GM23338 (cell line): Measurements from ENCODE around the gene MYO9B. TPM values are rescaled to one million over a fixed set of nuclear protein-coding genes. Genes with fewer than 3 reads are reported as not detected.

Source experiments
- ATAC-seq: fragments of 200-7000 bp; cut with Tn5 transposase; 3 replicates; pipeline ENCODE4 v1.9.1; 2020
- DNase-seq: peaks from one replicate; pipeline ENCODE4 v3.0.0-alpha.2; 2015; ENCODE audit warnings: low spot score
- H2AFZ ChIP-seq: fragments of 200-600 bp; sonication (generic); 2 replicates; pipeline ENCODE4 v1.8.0; 2016; ENCODE audit warnings: antibody characterized with exemption, mild to moderate bottlenecking, moderate library complexity
- H3F3A ChIP-seq: fragments of 200-600 bp; sonication (generic); replicated peaks from 2 replicates; pipeline ENCODE4 v1.8.0; 2017; ENCODE audit warnings: antibody characterized with exemption, mixed run types, low read depth
- H3K27ac ChIP-seq: fragments of 200-600 bp; sonication (generic); 2 replicates; pipeline ENCODE4 v1.6.1; 2016; ENCODE audit warnings: low read depth
- H3K27me3 ChIP-seq: fragments of 200-600 bp; sonication (generic); 2 replicates; pipeline ENCODE4 v1.8.0; 2016; ENCODE audit warnings: mild to moderate bottlenecking, mixed run types, moderate library complexity; ENCODE audit not compliant: insufficient read depth
- H3K36me3 ChIP-seq: fragments of 200-600 bp; sonication (generic); 2 replicates; pipeline ENCODE4 v1.8.0; 2016; ENCODE audit warnings: mild to moderate bottlenecking; ENCODE audit not compliant: insufficient read depth
- H3K4me1 ChIP-seq: fragments of 200-600 bp; sonication (generic); 2 replicates; pipeline ENCODE4 v1.8.0; 2016; ENCODE audit warnings: mild to moderate bottlenecking, moderate library complexity; ENCODE audit not compliant: insufficient read depth
- H3K4me2 ChIP-seq: fragments of 200-600 bp; sonication (generic); 2 replicates; pipeline ENCODE4 v1.7.1; 2017; ENCODE audit warnings: mixed run types
- H3K4me3 ChIP-seq: fragments of 200-600 bp; sonication (generic); 2 replicates; pipeline ENCODE4 v1.6.1; 2016; ENCODE audit warnings: mixed run types
- H3K79me2 ChIP-seq: fragments of 200-600 bp; sonication (generic); replicated peaks from 2 replicates; pipeline ENCODE4 v1.8.0; 2017; ENCODE audit warnings: mild to moderate bottlenecking; ENCODE audit not compliant: insufficient read depth
- H3K9me2 ChIP-seq: fragments of 200-600 bp; sonication (generic); 2 replicates; pipeline ENCODE4 v1.8.0; 2017; ENCODE audit not compliant: insufficient read depth
- H4K20me1 ChIP-seq: fragments of 200-600 bp; sonication (generic); replicated peaks from 2 replicates; pipeline ENCODE4 v1.8.0; 2017; ENCODE audit warnings: mild to moderate bottlenecking; ENCODE audit not compliant: insufficient read depth
- H3K27ac Mint-ChIP-seq: 2 replicates; pipeline ENCODE4 v1.8.0; 2020; ENCODE audit warnings: inconsistent platforms, mild to moderate bottlenecking, moderate library complexity, mixed read lengths
- H3K27me3 Mint-ChIP-seq: 3 replicates; pipeline ENCODE4 v1.8.0; 2022; ENCODE audit warnings: low read depth, mild to moderate bottlenecking, moderate library complexity, mixed read lengths, inconsistent platforms; ENCODE audit not compliant: insufficient read depth, poor library complexity
- H3K36me3 Mint-ChIP-seq: 3 replicates; pipeline ENCODE4 v1.8.0; 2021; ENCODE audit warnings: low read depth, mild to moderate bottlenecking, inconsistent platforms, moderate library complexity, mixed read lengths
- H3K4me1 Mint-ChIP-seq: 3 replicates; pipeline ENCODE4 v1.8.0; 2020; ENCODE audit warnings: mild to moderate bottlenecking, inconsistent platforms, mixed read lengths
- H3K4me3 Mint-ChIP-seq: 3 replicates; pipeline ENCODE4 v1.8.0; 2021; ENCODE audit warnings: moderate library complexity, mild to moderate bottlenecking, inconsistent platforms, mixed read lengths
- H3K9me3 Mint-ChIP-seq: 3 replicates; pipeline ENCODE4 v1.8.0; 2020; ENCODE audit warnings: moderate library complexity, mild to moderate bottlenecking, inconsistent platforms, mixed read lengths
- CREB1 ChIP-seq: fragments of 250-450 bp; sonication (Bioruptor Pico); IDR thresholded peaks from 2 replicates; pipeline ENCODE4 v1.5.0; 2020; ENCODE audit warnings: low read depth, mild to moderate bottlenecking, moderate library complexity
- ETS1 ChIP-seq: IDR thresholded peaks from 2 replicates; pipeline ENCODE4 v1.6.1; 2016; ENCODE audit warnings: antibody characterized with exemption
- EZH2 ChIP-seq: fragments of 200-600 bp; sonication (generic); IDR thresholded peaks from one replicate; pipeline ENCODE4 v1.8.0; 2017; ENCODE audit warnings: antibody characterized with exemption, mild to moderate bottlenecking, low read depth; ENCODE audit not compliant: unreplicated experiment
- EZH2phosphoT487 ChIP-seq: fragments of 200-600 bp; sonication (generic); IDR thresholded peaks from one replicate; pipeline ENCODE4 v1.8.1; 2018; ENCODE audit warnings: antibody characterized with exemption; ENCODE audit not compliant: unreplicated experiment
- JUNB ChIP-seq: IDR thresholded peaks from one replicate; pipeline ENCODE4 v1.6.1; 2016; ENCODE audit warnings: antibody characterized with exemption; ENCODE audit not compliant: unreplicated experiment
- NANOG ChIP-seq: IDR thresholded peaks from 2 replicates; pipeline ENCODE4 v1.6.1; 2016; ENCODE audit warnings: antibody characterized with exemption, borderline replicate concordance
- POLR2AphosphoS5 ChIP-seq: IDR thresholded peaks from 2 replicates; pipeline ENCODE4 v1.6.1; 2016; ENCODE audit warnings: antibody characterized with exemption, low read depth
- STAT1 ChIP-seq: IDR thresholded peaks from one replicate; pipeline ENCODE4 v1.6.1; 2016; ENCODE audit warnings: antibody characterized with exemption; ENCODE audit not compliant: unreplicated experiment
- ZNF114 ChIP-seq: fragments of 250-450 bp; sonication (Bioruptor Pico); IDR thresholded peaks from 2 replicates; pipeline ENCODE4 v1.5.0; 2020; ENCODE audit warnings: mild to moderate bottlenecking, moderate library complexity
- polyA plus RNA-seq: library from polyadenylated mRNA; unstranded; fragments of >200 nt; fragmentation: Nextera tagmentation; extraction: Ambion mirVana; gene quantifications from 2 replicates; pipeline ENCODE4 v1.2.1, GENCODE V29; 2016
- total RNA-seq: library from RNA; depleted of rRNA; stranded (reverse); fragments of >200 nt; shearing (Covaris generic); gene quantifications from 2 replicates; pipeline ENCODE4 v1.2.3, GENCODE V29; 2014
- TF ChIP-seq, protein P1 (sequence below): IDR thresholded peaks from one replicate; pipeline ENCODE4 v1.6.1; 2018; ENCODE audit warnings: antibody characterized with exemption; ENCODE audit not compliant: unreplicated experiment
- TF ChIP-seq, protein P2 (sequence below): fragments of 250-450 bp; sonication (Bioruptor Pico); IDR thresholded peaks from 2 replicates; pipeline ENCODE4 v1.5.0; 2020; ENCODE audit warnings: mild to moderate bottlenecking, moderate library complexity

The MYO9B gene
- total and polyA plus RNA-seq, 2 experiments from 2014 or later = 28.7 to 61.3 TPM

DNA sequence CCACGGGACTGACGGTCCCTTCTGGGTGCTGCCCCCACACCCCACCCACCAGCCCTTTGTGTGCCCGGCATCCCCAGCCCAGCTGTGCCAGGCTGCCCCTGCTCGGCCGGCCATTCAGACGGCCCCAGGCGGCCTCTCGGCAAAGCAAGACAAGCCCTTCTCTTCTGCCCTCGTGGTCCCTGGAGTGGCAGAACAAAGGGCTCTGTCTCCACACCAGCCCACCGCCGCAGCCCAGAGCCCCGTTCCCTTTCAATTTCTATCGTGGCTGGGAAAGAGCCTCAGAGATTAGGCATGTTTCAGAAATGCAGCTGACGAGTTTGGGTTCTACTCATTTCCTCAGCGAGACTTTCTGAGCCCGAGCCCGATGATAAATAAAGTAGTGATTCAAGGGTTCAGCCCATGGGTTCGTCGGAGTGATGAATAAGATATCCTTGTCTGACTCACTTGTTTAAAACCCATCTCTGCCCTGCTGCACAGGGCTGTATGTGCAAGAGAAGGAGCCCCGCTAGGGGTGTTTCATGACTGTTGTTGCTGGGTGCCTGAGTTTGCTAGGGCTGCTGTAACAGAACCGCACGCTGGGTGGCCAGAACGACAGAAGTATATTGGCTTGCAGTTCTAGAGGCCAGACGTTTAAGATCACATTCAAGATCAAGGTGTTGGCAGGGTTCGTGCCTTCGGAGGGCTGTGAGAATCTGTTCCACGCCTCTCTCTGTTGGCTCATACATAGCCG lies 4.3 kb downstream of the MYO9B start:
- peaks cover 87% of the 10 kb centered on the region for H3K79me2 ChIP-seq
- peaks cover 43% of the 10 kb centered on the region for H4K20me1 ChIP-seq
- H3K4me1 Mint-ChIP-seq = peaks cover 33% of the 10 kb centered on the region
- peaks cover 4% of the 10 kb centered on the region; the same call in 1 of the 3 replicates for H3K36me3 Mint-ChIP-seq
- no peaks in the 10 kb centered on the region for H3K36me3 ChIP-seq
- H3K27me3 ChIP-seq = no peaks in the 10 kb centered on the region
- H3K4me3 Mint-ChIP-seq = no peak overlapping the region; the same call in 2 of the 3 replicates
- peak overlapping the region; percentile 38; the same call in 1 of the 2 replicates for H3K4me2 ChIP-seq
- no peak for TF ChIP-seq EZH2
- TF ChIP-seq, protein P1, sequence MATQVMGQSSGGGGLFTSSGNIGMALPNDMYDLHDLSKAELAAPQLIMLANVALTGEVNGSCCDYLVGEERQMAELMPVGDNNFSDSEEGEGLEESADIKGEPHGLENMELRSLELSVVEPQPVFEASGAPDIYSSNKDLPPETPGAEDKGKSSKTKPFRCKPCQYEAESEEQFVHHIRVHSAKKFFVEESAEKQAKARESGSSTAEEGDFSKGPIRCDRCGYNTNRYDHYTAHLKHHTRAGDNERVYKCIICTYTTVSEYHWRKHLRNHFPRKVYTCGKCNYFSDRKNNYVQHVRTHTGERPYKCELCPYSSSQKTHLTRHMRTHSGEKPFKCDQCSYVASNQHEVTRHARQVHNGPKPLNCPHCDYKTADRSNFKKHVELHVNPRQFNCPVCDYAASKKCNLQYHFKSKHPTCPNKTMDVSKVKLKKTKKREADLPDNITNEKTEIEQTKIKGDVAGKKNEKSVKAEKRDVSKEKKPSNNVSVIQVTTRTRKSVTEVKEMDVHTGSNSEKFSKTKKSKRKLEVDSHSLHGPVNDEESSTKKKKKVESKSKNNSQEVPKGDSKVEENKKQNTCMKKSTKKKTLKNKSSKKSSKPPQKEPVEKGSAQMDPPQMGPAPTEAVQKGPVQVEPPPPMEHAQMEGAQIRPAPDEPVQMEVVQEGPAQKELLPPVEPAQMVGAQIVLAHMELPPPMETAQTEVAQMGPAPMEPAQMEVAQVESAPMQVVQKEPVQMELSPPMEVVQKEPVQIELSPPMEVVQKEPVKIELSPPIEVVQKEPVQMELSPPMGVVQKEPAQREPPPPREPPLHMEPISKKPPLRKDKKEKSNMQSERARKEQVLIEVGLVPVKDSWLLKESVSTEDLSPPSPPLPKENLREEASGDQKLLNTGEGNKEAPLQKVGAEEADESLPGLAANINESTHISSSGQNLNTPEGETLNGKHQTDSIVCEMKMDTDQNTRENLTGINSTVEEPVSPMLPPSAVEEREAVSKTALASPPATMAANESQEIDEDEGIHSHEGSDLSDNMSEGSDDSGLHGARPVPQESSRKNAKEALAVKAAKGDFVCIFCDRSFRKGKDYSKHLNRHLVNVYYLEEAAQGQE = no peak
- H3K27ac Mint-ChIP-seq = no peak overlapping the region
- ATAC-seq = no peak; the same call in 2 of the 3 replicates
- peak overlapping the region; percentile 26; the same call in 1 of the 2 replicates for H3K27ac ChIP-seq
- H3K27me3 Mint-ChIP-seq = peaks cover 11% of the 10 kb centered on the region
- H3K9me3 Mint-ChIP-seq = no peaks in the 10 kb centered on the region
- H3K9me2 ChIP-seq = no peaks in the 10 kb centered on the region
- H3K4me1 ChIP-seq = no peaks in the 10 kb centered on the region; the same call in 1 of the 2 replicates
- no peak overlapping the region for H3K4me3 ChIP-seq
- DNase-seq = no peak
- H2AFZ ChIP-seq = no peak overlapping the region
- H3F3A ChIP-seq = peaks cover 3% of the 10 kb centered on the region; the same call in 1 of the 2 replicates

DNA sequence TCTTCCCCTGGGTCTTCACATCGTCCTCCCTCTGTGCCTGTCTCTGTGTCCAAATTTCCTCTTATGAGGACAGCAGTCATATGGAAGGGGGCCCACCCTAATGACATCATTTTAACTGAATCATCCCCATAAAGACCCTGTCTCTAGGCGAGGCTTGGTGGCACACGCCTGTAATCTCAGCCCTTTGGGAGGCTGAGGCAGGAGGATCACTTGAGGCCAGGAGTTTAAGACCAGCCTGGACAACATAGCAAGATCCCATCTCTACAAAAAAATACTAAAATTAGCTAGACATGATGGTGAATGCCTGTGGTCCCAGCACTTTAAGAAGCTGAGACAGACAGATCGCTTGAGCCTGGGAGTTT lies 4.8 kb downstream of the MYO9B start:
- no peak for DNase-seq
- Histone ChIP-seq H4K20me1 (peaks cover 48% of the 10 kb centered on the region), H3K36me3 (no peaks in the 10 kb centered on the region), H2AFZ (no peak overlapping the region), H3K27ac (no peak overlapping the region), H3K4me3 (no peak overlapping the region), H3K4me2 (no peak overlapping the region), H3K79me2 (peaks cover 92% of the 10 kb centered on the region), H3F3A (peaks cover 3% of the 10 kb centered on the region; the same call in 1 of the 2 replicates), H3K4me1 (no peaks in the 10 kb centered on the region; the same call in 1 of the 2 replicates), H3K9me2 (no peaks in the 10 kb centered on the region), H3K27me3 (no peaks in the 10 kb centered on the region)
- H3K4me1 Mint-ChIP-seq = peaks cover 32% of the 10 kb centered on the region
- H3K36me3 Mint-ChIP-seq = 0 out of 3 replicates have a peak, but pooled peaks cover 4% of the 10 kb centered on the region
- no peak overlapping the region; the same call in 2 of the 3 replicates for H3K4me3 Mint-ChIP-seq
- H3K27me3 Mint-ChIP-seq = peaks cover 12% of the 10 kb centered on the region
- no peak for ATAC-seq
- no peak overlapping the region for H3K27ac Mint-ChIP-seq
- H3K9me3 Mint-ChIP-seq = no peaks in the 10 kb centered on the region
- TF ChIP-seq, protein P2, sequence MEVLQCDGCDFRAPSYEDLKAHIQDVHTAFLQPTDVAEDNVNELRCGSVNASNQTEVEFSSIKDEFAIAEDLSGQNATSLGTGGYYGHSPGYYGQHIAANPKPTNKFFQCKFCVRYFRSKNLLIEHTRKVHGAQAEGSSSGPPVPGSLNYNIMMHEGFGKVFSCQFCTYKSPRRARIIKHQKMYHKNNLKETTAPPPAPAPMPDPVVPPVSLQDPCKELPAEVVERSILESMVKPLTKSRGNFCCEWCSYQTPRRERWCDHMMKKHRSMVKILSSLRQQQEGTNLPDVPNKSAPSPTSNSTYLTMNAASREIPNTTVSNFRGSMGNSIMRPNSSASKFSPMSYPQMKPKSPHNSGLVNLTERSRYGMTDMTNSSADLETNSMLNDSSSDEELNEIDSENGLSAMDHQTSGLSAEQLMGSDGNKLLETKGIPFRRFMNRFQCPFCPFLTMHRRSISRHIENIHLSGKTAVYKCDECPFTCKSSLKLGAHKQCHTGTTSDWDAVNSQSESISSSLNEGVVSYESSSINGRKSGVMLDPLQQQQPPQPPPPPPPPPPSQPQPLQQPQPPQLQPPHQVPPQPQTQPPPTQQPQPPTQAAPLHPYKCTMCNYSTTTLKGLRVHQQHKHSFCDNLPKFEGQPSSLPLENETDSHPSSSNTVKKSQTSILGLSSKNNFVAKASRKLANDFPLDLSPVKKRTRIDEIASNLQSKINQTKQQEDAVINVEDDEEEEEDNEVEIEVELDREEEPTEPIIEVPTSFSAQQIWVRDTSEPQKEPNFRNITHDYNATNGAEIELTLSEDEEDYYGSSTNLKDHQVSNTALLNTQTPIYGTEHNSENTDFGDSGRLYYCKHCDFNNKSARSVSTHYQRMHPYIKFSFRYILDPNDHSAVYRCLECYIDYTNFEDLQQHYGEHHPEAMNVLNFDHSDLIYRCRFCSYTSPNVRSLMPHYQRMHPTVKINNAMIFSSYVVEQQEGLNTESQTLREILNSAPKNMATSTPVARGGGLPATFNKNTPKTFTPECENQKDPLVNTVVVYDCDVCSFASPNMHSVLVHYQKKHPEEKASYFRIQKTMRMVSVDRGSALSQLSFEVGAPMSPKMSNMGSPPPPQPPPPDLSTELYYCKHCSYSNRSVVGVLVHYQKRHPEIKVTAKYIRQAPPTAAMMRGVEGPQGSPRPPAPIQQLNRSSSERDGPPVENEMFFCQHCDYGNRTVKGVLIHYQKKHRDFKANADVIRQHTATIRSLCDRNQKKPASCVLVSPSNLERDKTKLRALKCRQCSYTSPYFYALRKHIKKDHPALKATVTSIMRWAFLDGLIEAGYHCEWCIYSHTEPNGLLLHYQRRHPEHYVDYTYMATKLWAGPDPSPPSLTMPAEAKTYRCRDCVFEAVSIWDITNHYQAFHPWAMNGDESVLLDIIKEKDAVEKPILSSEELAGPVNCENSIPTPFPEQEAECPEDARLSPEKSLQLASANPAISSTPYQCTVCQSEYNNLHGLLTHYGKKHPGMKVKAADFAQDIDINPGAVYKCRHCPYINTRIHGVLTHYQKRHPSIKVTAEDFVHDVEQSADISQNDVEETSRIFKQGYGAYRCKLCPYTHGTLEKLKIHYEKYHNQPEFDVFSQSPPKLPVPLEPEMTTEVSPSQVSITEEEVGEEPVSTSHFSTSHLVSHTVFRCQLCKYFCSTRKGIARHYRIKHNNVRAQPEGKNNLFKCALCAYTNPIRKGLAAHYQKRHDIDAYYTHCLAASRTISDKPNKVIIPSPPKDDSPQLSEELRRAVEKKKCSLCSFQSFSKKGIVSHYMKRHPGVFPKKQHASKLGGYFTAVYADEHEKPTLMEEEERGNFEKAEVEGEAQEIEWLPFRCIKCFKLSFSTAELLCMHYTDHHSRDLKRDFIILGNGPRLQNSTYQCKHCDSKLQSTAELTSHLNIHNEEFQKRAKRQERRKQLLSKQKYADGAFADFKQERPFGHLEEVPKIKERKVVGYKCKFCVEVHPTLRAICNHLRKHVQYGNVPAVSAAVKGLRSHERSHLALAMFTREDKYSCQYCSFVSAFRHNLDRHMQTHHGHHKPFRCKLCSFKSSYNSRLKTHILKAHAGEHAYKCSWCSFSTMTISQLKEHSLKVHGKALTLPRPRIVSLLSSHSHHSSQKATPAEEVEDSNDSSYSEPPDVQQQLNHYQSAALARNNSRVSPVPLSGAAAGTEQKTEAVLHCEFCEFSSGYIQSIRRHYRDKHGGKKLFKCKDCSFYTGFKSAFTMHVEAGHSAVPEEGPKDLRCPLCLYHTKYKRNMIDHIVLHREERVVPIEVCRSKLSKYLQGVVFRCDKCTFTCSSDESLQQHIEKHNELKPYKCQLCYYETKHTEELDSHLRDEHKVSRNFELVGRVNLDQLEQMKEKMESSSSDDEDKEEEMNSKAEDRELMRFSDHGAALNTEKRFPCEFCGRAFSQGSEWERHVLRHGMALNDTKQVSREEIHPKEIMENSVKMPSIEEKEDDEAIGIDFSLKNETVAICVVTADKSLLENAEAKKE (CRISPR knock-in tag) = no peak
- TF ChIP-seq STAT1 (no peak), NANOG (no peak), EZH2phosphoT487 (no peak), JUNB (no peak), ZNF114 (no peak), CREB1 (CRISPR knock-in tag) (no peak), ETS1 (no peak), POLR2AphosphoS5 (no peak)
